Daoy (cell line): Measurements from ENCODE around the gene ZFTA. TPM values are rescaled to one million over a fixed set of nuclear protein-coding genes. Genes with fewer than 3 reads are reported as not detected.
A peak's percentile ranks its signal among the peaks of the same experiment; 100 is the strongest.
"Not testable (repeated sequence)": the region's sequence is repeated elsewhere in the genome, so short reads cannot be mapped to it uniquely, and the experiment has no call there.

ENCODE experiments used
- DNase-seq: peaks from one replicate; pipeline ENCODE4 v3.0.0-alpha.2; 2015; ENCODE audit warnings: low read depth
- total RNA-seq: library from RNA; depleted of rRNA; stranded (reverse); fragments of >200 nt; shearing (Covaris generic); gene quantifications from 2 replicates; pipeline ENCODE4 v1.2.3, GENCODE V29; 2014; rRNA removed

The ZFTA gene
- total RNA-seq = 9.4 and 14.0 TPM in 2 replicates

- DNase-seq = peak; percentile 62
These were observed at the start of gene ZFTA for GRCh38 chr11:63768237-63769041. Gene ZFTA (minus strand): TSS chr11:63768775. CDS start chr11:63768622, 153 bp downstream.

GRCh38 chr11:63817758-63818498 is 49.4 kb upstream of the ZFTA start:
- DNase-seq = no peak

GRCh38 chr11:63816732-63817131 is 48.2 kb upstream of the ZFTA start:
- DNase-seq = no peak

DNA sequence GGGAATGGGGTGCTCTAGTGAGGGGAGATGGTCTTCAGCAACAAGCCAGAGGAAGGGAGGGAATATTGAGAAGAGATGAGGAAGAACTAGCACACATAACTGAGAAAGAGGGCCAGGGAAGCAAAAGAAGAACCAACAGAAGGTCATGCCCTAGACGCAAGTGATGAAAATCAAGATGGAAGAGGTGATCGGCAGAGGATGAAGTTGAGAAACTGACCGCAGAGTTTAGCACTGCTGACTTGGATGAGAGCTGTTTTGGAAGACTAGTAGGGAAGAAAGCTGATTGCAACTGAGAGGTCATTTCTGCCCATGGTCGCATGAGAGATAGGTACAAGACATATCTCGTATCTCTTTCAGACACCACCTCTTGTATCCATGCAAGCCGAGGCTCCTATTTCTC is 47.6 kb upstream of the ZFTA start:
- no peak for DNase-seq

DNA sequence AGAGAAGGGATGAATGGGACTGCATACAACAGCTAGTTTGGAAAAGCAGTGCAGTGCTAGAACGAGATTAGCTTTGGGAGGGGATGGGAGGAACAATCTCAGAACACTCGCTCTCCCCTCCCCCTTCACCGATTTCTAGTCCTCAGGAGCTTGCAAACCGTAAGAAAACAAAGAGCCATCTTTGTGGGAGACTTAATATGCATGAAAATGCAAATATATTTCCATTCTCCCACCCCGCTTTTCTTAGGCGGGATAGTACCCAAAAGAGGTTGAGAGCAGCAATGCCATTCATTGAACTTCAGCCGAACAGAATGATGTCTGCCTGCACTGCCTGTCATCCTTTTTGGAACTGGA is 45.8 kb upstream of the ZFTA start:
- no peak for DNase-seq

- peak; percentile 49 for DNase-seq
These were observed 45.2 kb upstream of the ZFTA start for GRCh38 chr11:63813563-63814382.

DNA sequence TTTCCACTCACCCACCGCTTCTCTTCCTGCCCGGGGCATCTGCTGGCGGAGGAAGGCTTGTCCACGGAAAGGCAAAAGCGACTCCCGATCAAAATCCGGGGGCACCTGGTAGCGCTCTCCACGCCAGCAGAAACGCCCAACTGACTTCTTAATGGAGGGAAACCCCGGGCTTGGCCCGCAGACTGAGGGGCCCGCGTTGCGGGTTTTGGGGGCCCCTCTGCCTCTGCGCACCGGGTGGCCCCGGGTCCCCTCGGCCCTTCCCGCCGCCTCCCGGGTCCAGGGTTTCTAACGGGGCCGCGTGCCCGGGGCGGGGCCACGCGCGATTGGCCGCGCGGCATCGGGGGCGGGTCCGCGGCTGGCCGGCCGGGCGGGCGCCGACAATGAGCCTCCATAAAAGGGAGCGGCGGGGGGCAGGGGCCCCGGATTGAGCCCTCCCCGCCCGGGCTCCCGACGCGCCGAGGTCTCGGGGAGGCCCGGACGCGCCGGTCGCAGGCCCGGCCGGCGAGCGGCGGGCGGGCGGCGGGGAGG is 44.5 kb upstream of the ZFTA start, which contains the start of gene SPINDOC:
Gene SPINDOC (plus strand): TSS at position 422 of the 528 bp plus-strand sequence. CDS start 231 bp downstream, outside the sequence.
- peak; percentile 87 for DNase-seq

DNA sequence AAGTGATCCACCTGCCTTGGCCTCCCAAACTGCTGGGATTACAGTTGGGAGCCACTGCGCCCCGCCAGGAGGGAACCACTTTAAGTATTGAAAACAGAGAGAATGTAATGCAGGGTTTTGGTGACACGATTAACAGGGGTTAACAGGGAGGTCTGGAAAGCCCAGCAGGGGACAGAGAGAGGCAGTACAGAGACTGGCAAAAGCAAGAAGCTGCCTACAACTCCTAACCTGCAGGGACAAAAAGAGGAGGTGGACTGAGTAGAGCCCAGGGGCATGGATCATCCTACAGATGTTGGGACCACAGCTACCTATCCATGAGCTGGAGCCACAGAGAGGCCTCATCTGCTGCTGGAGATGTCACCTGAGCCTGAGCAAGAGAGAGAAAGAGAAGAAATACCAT is 42.9 kb upstream of the ZFTA start:
- DNase-seq = no peak

- not testable (repeated sequence) for DNase-seq
These were observed 41.8 kb upstream of the ZFTA start for GRCh38 chr11:63810383-63810782.

DNA sequence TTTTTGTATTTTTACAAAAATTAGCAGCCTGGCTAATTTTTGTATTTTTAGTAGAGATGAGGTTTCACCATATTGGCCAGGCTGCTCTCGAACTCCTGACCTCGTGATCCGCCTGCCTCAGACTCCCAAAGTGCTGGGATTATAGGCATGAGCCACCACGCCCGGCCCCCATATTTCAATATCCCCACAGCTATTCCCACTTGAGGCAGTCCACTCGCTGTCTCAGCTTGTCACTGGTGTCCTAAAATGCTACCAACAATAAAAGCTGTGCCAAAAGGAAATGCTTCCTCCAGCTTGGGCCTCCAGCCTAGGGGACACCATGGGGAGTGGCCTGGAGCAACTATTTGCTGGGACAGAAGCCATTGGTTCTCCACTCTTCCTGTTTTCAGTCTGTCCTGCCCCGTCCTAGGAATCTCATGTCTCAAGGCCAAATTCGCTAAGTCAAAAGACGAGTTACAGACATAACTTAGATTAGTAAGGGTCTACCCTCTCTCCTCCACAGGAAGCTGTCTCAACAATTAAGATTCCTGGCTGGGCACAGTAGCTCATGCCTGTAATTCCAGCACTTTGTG is 37.4 kb upstream of the ZFTA start:
- DNase-seq = no peak

GRCh38 chr11:63804259-63804658 is 35.7 kb upstream of the ZFTA start:
- DNase-seq = no peak

DNA sequence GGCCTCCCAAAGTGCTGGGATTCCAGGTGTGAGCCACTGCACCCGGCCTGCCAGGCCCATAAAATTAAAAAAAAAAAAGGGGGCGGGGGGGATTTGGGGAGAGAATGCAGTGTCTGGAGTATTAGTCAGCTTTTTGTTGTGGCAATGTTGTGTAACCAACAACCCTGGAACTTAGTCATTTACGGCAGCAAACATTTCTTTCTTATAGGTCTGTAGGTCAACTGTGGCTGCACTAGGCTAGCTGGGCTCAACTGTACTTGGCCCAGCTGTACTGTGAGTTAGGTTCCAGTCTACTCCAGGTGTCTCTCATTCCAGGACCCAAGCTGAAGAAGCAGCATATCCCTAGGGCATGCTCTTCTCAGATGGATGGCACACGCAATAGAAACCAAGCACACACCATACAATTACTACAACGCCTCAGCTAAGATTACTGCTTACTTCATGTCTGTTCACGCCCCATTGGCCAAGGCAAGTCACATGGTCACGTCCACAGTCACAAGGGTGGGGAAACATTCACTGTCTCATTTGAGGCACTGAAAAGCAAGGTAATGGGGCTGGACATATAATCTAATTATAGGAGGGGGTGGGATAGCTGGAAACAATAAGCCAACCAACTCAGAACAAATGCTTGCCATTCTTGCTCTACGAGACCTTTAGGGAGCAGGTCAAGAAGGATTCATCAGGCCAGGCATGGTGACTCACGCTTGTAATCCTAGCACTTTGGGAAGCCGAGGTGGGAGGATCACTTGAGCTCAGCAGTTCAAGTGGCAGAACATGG is 34.3 kb upstream of the ZFTA start:
- peak; percentile 68 for DNase-seq

DNA sequence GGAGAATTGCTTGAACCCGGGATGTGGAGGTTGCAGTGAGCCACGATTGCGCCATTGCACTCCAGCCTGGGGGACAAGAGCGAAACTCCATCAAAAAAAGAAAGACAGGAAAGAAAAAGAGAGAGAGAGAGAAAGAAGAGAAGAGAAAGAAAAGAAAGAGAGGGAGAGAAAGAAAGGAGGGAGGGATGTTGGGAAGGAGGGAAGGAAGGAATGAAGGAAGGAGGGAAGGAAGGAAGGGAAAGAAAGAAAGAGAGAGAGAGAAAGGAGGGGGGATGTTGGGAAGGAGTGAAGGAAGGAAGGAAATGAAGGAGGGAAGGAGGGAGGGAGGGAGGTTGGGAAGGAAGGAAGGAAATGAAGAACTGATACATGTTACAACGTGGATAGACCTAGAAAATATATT is 32.3 kb upstream of the ZFTA start:
- no peak for DNase-seq

DNA sequence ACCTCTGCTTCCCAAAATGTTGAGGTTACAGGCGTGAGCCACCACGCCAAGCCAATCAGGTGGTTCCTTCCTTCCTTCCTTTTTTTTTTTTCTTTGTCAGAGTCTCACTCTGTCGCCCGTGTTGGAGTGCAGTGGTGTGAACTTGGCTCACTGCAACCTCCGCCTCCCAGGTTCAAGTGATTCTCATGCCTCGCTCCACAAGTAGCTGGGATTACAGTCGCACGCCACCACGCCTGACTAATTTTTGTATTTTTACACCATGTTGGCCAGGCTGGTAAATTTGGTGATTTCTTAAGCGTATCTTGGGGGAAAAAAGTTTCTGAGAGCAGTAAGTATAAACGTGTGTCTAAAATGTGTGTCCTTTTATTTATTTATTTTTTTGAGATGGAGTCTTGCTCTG is 26.5 kb upstream of the ZFTA start:
- no peak for DNase-seq

GRCh38 chr11:63793161-63793560 is 24.6 kb upstream of the ZFTA start:
- no peak for DNase-seq

- no peak for DNase-seq
These were observed 23.1 kb upstream of the ZFTA start for GRCh38 chr11:63791495-63792167.

DNA sequence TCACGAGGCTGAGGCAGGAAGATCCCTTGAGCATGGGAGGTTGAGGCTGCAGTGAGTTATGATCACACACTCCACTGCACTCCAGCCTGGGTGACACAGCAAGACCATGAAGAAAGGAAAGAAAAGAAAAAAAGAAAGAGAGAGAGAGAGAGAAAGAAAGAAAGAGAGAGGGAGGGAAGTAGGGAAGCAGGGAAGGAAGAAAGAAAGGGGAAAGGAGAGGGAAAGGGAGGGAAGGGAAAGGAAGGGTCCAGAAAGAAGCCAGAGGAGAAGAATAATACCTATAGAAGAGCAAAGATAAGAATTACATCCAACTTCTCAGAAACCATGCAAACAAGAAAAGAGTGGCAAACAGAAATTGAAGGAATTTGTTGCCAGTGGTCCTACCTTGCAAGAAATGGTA is 17.2 kb upstream of the ZFTA start:
- no peak for DNase-seq

DNA sequence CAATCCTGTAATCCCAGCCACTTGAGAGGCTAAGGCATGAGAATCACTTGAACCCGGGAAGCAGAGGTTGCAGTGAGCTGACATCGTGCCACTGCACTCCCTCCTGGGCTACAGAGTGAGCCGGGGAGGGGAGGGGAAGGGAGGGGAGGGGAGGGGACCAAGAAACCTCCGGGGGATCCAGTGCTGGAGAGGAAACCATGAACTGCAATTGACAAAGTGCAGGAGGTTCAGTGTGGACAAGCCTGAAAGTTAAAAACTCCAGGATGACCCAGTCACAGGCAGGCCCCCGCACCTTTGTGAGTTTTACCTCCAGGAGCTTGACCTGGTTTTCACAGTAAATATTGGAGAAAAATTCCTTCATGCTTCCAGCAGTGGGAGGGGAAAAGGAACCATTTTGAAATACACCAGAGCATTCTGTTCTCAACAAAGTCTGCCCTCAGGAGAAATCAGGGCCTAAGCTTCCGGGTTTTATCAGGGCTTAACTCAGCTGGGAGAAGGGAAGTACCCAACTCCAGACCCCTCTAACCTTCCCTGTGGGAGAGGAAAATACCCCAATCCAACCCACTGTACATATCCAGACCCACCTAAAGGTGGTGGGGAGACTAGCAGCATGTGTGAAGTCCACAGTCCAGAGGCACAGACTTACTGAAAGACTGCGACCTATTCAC is 15.5 kb upstream of the ZFTA start:
- no peak for DNase-seq

- no peak for DNase-seq
These were observed 14.2 kb upstream of the ZFTA start for GRCh38 chr11:63782749-63783148.

DNA sequence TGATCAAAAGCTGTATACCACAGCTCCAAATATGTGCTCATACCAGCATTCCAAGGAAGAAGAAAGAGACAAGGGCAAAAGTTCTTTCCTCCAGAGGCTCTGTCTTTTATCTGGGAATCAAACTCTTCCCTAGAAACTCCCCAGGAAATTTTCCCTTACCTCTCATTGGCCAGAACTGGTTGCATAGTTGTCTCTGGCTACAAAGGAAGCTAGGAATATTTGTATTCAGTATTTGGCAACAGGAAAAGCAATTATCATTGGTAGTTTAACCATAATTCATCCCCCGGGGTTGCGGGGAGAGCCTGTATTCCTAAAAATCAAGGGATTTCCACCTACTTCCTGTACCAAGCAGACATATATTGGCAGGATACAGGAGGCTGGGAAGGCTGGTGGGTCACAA is 10.5 kb upstream of the ZFTA start:
- no peak for DNase-seq
